GM13977 (cell line): ENCODE measurements around the gene OR51F1.
"Not testable (repeated sequence)": the region's sequence is repeated elsewhere in the genome, so short reads cannot be mapped to it uniquely, and the experiment has no call there.

ENCODE experiments used
- DNase-seq: peaks from one replicate; pipeline ENCODE4 v3.0.0; 2012; ENCODE audit warnings: low spot score
- in situ Hi-C: fragments of 300-500 bp; cut with MboI; formaldehyde crosslinking; loops from one replicate; pipeline ENCODE4 v1.12.0; 2022; ENCODE audit warnings: low sequenced_read_pairs, low pct_unique_long_range_greater_than_20kb, mixed read lengths, inconsistent platforms; ENCODE audit not compliant: unreplicated experiment
- TF ChIP-seq, protein P1 (sequence below): IDR thresholded peaks from 2 replicates; pipeline ENCODE4 v1.5.1; 2012; ENCODE audit warnings: mild to moderate bottlenecking, control low read depth; ENCODE audit not compliant: insufficient read depth; ENCODE audit errors: extremely low read depth, missing control alignments

The OR51F1 gene

GRCh38 chr11:4769838-4770237 lies at the start of gene OR51F1:
Gene OR51F1, minus strand, starts transcription at chr11:4769938. Its CDS starts 0 bp downstream, at chr11:4769938.
- in situ Hi-C loops, result no loop called here
- no peak for DNase-seq
- TF ChIP-seq, protein P1, sequence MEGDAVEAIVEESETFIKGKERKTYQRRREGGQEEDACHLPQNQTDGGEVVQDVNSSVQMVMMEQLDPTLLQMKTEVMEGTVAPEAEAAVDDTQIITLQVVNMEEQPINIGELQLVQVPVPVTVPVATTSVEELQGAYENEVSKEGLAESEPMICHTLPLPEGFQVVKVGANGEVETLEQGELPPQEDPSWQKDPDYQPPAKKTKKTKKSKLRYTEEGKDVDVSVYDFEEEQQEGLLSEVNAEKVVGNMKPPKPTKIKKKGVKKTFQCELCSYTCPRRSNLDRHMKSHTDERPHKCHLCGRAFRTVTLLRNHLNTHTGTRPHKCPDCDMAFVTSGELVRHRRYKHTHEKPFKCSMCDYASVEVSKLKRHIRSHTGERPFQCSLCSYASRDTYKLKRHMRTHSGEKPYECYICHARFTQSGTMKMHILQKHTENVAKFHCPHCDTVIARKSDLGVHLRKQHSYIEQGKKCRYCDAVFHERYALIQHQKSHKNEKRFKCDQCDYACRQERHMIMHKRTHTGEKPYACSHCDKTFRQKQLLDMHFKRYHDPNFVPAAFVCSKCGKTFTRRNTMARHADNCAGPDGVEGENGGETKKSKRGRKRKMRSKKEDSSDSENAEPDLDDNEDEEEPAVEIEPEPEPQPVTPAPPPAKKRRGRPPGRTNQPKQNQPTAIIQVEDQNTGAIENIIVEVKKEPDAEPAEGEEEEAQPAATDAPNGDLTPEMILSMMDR, result no peak

DNA sequence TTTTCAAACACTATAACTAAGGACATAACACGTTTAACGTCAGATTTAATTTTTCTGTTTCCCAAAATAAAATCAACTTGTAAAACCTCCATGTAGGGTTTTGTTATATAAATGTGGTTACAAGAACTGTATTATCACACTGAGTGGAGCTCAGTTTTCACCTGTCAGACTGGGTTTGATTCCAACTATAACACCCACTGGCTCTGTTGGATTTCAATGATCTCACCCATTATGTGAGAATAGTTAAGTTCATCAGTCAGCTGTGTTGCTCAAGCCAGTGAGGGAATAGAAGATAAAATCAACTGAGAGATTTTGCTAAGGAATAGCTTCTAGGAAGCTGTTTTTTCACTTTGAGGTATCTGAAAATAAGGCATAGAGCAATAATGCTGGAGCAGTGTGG lies 39.5 kb upstream of the OR51F1 start:
- no peak for DNase-seq

DNA sequence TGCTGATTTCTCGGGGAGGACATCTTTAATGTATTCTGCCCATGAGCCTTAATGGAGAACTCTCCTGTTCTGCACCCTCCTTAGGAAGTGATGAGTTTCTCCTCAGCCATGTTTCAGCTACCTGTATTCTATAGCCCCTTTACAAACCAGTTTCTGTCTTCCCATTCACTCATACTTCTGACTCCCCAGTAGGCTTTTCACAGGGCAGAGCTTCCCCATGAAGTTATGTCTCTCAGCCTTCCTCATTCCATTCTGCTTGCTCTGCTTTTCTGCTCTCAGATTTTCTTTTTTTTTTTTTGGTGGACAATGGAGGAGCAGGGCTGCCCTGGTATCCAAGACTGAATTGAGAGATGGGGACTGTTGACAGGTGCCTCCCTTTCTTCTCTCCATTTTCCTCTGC lies 38.7 kb upstream of the OR51F1 start:
- TF ChIP-seq, protein P1, result no peak
- in situ Hi-C loops, result no loop called here

More for the DNA sequence above, 39.5 kb upstream of the OR51F1 start:
- TF ChIP-seq, protein P1, result no peak
- in situ Hi-C loops, result no loop called here

DNA sequence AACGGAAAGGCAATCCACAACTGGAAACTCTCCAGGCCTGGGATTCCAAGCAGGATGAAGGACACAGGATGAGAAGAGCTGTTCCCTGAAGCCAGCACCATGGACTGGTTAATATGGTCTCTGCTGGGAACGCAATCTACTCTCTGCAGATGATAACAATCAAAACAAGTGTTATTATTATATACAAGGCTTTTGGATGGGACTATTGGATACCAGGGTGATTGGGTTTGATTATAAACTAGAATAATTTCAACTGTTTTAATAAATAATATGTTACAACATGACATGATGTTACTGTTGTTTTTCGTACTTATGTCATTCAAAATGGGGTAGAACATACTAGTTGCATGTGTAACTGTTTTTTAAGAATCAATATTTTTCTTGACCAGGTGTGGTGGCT lies 34.5 kb upstream of the OR51F1 start, which contains the start of gene OR52R1:
Gene OR52R1 (minus strand): TSS at position 101 of the 400 bp plus-strand sequence. CDS start 0 bp downstream, at position 101.
- DNase-seq, result no peak
- in situ Hi-C loops, result no loop called here
- TF ChIP-seq, protein P1, result no peak

More for the DNA sequence above, 38.7 kb upstream of the OR51F1 start:
- no peak for DNase-seq

DNA sequence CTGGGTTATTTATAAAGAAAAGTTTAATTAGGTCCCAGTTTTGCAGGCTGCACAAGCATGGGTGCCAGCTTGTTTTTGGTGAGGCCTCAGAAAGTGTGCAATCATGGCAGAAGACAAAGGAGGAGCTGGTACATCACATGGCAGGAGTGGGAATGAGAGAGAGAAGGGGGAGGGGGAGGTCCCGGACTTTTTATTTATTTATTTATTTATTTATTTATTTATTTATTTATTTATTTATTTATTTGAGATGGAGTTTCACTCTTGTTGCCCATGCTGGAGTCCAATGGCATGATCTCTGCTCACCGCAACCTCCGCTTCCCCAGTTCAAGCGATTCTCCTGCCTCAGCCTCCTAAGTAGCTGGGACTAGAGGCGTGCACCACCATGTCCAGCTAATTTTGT lies 31.6 kb upstream of the OR51F1 start:
- DNase-seq, in situ Hi-C loops: not testable (repeated sequence)

DNA sequence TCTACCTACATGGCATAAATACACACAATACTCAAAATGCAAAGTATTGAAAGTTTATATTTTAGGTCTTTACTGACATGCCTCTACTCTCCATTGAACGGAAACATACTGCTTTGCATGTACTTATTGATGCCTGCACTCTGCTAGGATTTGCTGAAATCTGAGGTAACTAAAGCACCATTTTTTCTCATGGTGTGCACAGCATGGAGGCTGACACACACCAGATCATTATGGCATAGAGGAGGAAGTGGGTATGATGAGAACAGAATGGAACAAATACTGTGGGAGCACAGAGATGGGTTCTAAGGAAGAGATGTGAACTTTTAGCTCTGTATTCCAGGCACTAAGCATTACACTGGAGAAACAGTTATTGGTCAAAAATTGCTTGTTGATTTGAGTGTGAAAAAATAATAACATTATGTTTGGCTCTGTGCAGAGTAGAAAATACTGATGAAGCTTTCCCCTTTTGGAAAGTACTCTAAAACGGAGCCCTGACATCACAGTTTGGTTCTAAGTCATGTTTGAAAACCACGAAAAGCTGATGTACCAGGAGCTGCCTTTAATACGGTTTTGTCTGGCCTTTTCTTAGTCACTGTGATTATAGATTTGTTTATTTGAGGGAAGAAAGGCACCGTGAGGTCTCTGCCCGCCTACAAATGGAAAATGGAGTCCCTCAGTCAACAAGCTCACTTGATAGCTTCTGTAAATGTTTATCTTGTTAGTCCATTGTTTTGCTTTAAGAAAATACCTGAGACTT lies 28.9 kb upstream of the OR51F1 start:
- in situ Hi-C loops, result no loop called here
- TF ChIP-seq, protein P1, result no peak
- DNase-seq, result no peak

DNA sequence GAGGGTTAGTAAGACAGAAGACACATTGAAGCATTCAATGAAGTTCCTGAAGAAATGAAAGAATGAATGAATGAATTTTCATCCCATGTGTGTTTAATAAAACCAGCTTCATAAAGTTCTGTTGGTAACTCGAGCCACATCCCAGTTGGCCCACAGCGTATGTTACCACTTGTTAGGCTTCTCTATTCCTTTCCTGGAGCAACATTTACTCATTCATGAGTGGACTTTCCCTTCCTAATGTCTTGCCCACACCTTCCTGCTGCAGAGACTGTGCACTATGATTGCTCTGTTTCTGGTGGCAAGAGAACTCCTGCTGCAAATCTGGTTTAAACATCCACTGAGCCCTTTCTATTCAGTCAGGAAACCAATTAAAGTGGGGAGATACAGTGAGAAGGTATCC lies 27.5 kb upstream of the OR51F1 start:
- TF ChIP-seq, protein P1, result no peak
- no peak for DNase-seq
- in situ Hi-C loops, result no loop called here
